HepG2 (cell line): Measurements from ENCODE around the gene TIMM17A. TPM values are rescaled to one million over a fixed set of nuclear protein-coding genes. Genes with fewer than 3 reads are reported as not detected.

ENCODE experiments used
- IRF9 ChIP-seq: sonication (generic); formaldehyde crosslinking; IDR thresholded peaks from 2 replicates; pipeline ENCODE4 v1.8.0; 2022; ENCODE audit warnings: missing genetic modification reagents, mild to moderate bottlenecking, borderline replicate concordance
- KDM5B ChIP-seq: sonication (generic); formaldehyde crosslinking; IDR thresholded peaks from 2 replicates; pipeline ENCODE4 v1.4.0; 2020; ENCODE audit warnings: missing genetic modification reagents, mild to moderate bottlenecking, borderline replicate concordance
- KDM6A ChIP-seq: IDR thresholded peaks from 2 replicates; pipeline ENCODE4 v1.6.1; 2016; ENCODE audit warnings: low read depth
- NR2F1 ChIP-seq, 2 experiments: fragments of 450-650 bp in 1 of 2; formaldehyde crosslinking in 1 of 2; IDR thresholded peaks; 2 replicates each; pipeline versions ENCODE4 v1.5.0 to v1.6.1; 2016 to 2020; ENCODE audit warnings: mild to moderate bottlenecking in 1 of 2, missing compliant biosample characterization in 1 of 2, missing genetic modification reagents in 1 of 2, moderate library complexity in 1 of 2
- PAXIP1 ChIP-seq: sonication (generic); formaldehyde crosslinking; conservative IDR thresholded peaks from 2 replicates; pipeline ENCODE4 v1.4.0; 2020; ENCODE audit warnings: mild to moderate bottlenecking, missing genetic modification reagents, moderate library complexity
- PITX1 ChIP-seq: sonication (generic); formaldehyde crosslinking; IDR thresholded peaks from 2 replicates; pipeline ENCODE4 v1.5.1; 2020; ENCODE audit warnings: mild to moderate bottlenecking, missing genetic modification reagents
- SP5 ChIP-seq: IDR thresholded peaks from 2 replicates; pipeline ENCODE4 v1.6.1; 2016; ENCODE audit warnings: low read depth, borderline replicate concordance
- UBTF ChIP-seq: sonication (generic); formaldehyde crosslinking; IDR thresholded peaks from 2 replicates; pipeline ENCODE4 v1.4.0; 2020; ENCODE audit warnings: mild to moderate bottlenecking, missing genetic modification reagents
- ZBTB1 ChIP-seq: sonication (generic); formaldehyde crosslinking; IDR thresholded peaks from 2 replicates; pipeline ENCODE4 v1.4.0; 2020; ENCODE audit warnings: missing genetic modification reagents, borderline replicate concordance
- ZNF281 ChIP-seq: sonication (generic); formaldehyde crosslinking; IDR thresholded peaks from 2 replicates; pipeline ENCODE4 v1.4.0; 2020; ENCODE audit warnings: missing genetic modification reagents, borderline replicate concordance
- ZNF614 ChIP-seq: IDR thresholded peaks from 2 replicates; pipeline ENCODE4 v1.6.1; 2018; ENCODE audit warnings: missing biosample characterization, missing genetic modification reagents, inconsistent platforms, borderline replicate concordance
- ZNF644 ChIP-seq: IDR thresholded peaks from 2 replicates; pipeline ENCODE4 v1.6.1; 2016; ENCODE audit warnings: low read depth
- ZNF687 ChIP-seq: sonication (generic); formaldehyde crosslinking; IDR thresholded peaks from 2 replicates; pipeline ENCODE4 v1.5.1; 2020; ENCODE audit warnings: mild to moderate bottlenecking, missing genetic modification reagents, moderate library complexity
- polyA plus RNA-seq, 8 experiments: library from polyadenylated mRNA; depleted of rRNA in 3 of 8; stranded (reverse) in 7 of 8; unstranded in 1 of 8; fragments of >200 nt; fragmentation: Illumina TruSeq in 4 of 8; extraction: Trizol in 4 of 8; gene quantifications; 2 replicates each; pipeline versions ENCODE4 v1.2.1 to v1.2.3, GENCODE V29; 2011 to 2016; ENCODE audit warnings: low read depth in 4 of 8, missing spikeins in 1 of 8, mixed read lengths in 1 of 8; ENCODE audit not compliant: insufficient read depth in 1 of 8
- total RNA-seq, 5 experiments: library from RNA; depleted of rRNA; stranded (reverse); fragments of >200 nt; fragmentation: Illumina TruSeq; extraction: Trizol; gene quantifications; 2 replicates each; pipeline ENCODE4 v1.2.3, GENCODE V29; 2016; ENCODE audit warnings: low read depth in 1 of 5

Gene TIMM17A
- total and polyA plus RNA-seq, 2 of the 13 experiments (the other 11 are each of a cell fraction or from before 2014, with no cell fraction given): 50.8 to 97.8 TPM

- TF ChIP-seq PAXIP1 (CRISPR knock-in tag): peak; percentile 45
- 0 out of 2 replicates have a peak, but pooled peaks have one; percentile 24 for TF ChIP-seq KDM5B
- TF ChIP-seq ZNF281 (CRISPR knock-in tag): peak; percentile 89
- peak in 1 of 2 experiments; percentile 32; a peak in 1 of 4 replicates for TF ChIP-seq NR2F1 (CRISPR knock-in tag; IDR thresholded peaks at IDR 0.05)
- TF ChIP-seq ZNF644 (CRISPR knock-in tag): no peak
- TF ChIP-seq ZBTB1 (CRISPR knock-in tag): no peak
- TF ChIP-seq ZNF614: 0 out of 2 replicates have a peak, but pooled peaks have one; percentile 38
- TF ChIP-seq UBTF (CRISPR knock-in tag): peak; percentile 72
- TF ChIP-seq PITX1 (CRISPR knock-in tag): peak; percentile 92
- TF ChIP-seq ZNF687 (CRISPR knock-in tag): peak; percentile 76
- TF ChIP-seq KDM6A (CRISPR knock-in tag): peak; percentile 42; the same call in 1 of the 2 replicates
- 0 out of 2 replicates have a peak, but pooled peaks have one; percentile 22 for TF ChIP-seq SP5 (CRISPR knock-in tag)
- 0 out of 2 replicates have a peak, but pooled peaks have one; percentile 46 for TF ChIP-seq IRF9 (CRISPR knock-in tag)
These were observed 13.7 kb upstream of the TIMM17A start (continued) for GRCh38 chr1:201941420-201942128.
